Neural cell (in vitro differentiated cells): Measurements from ENCODE around the gene SGTA.

Experiments
- CTCF ChIP-seq: fragments of 450-650 bp; IDR thresholded peaks from 2 replicates; pipeline ENCODE4 v1.5.1; 2014; ENCODE audit warnings: antibody characterized with exemption, mild to moderate bottlenecking, moderate library complexity; ENCODE audit not compliant: poor library complexity, severe bottlenecking
- EP300 ChIP-seq: fragments of 450-650 bp; conservative IDR thresholded peaks from 2 replicates; pipeline ENCODE4 v1.6.1; 2014; ENCODE audit warnings: antibody characterized with exemption, mild to moderate bottlenecking, moderate library complexity; ENCODE audit not compliant: poor library complexity, severe bottlenecking
- EZH2 ChIP-seq: fragments of 200-600, 300-800 bp; shearing (Covaris generic), sonication (generic); IDR thresholded peaks from 2 replicates; pipeline ENCODE4 v1.6.1; 2014; ENCODE audit warnings: antibody characterized with exemption, low read length, borderline replicate concordance, mild to moderate bottlenecking; ENCODE audit not compliant: insufficient read depth, poor library complexity, severe bottlenecking
- POLR2AphosphoS5 ChIP-seq: IDR thresholded peaks from 2 replicates; pipeline ENCODE4 v1.6.1; 2012
- TAF1 ChIP-seq: IDR thresholded peaks from 2 replicates; pipeline ENCODE4 v1.6.1; 2012; ENCODE audit warnings: low read depth

- TF ChIP-seq CTCF (no peak), EZH2 (no peak), TAF1 (no peak), POLR2AphosphoS5 (no peak), EP300 (no peak)
Measured at GRCh38 chr19:2815191-2815614, 32.1 kb upstream of the SGTA start.
